HEK293 (cell line): Measurements from ENCODE around the gene B4GALNT4.

Experiments used
- CTCF ChIA-PET: fragments of 350-600 bp; formaldehyde crosslinking; extraction: SDS; loops from one replicate; lab custom pipeline; 2021; ENCODE audit warnings: antibody characterized with exemption; lab: Yijun Ruan, JAX
- POLR2A ChIA-PET: fragments of 300-600 bp; formaldehyde crosslinking; extraction: SDS; loops from one replicate; lab custom pipeline; 2020; ENCODE audit warnings: antibody characterized with exemption, inconsistent platforms; lab: Yijun Ruan, JAX
- H3K27ac ChIP-seq: fragments of 200-500 bp; sonication (Bioruptor generic); 2 replicates; pipeline ENCODE4 v1.5.1; 2014; ENCODE audit warnings: low read depth, low read length, control low read depth, inconsistent platforms; ENCODE audit errors: extremely low read depth
- H3K36me3 ChIP-seq, 2 experiments: fragments of 200-500 bp in 1 of 2; sonication (Bioruptor generic) in 1 of 2; 1 replicate in 1 of 2; 2 replicates in 1 of 2; pipeline ENCODE4 v1.5.1; 2014 to 2017; ENCODE audit warnings: inconsistent platforms in 2 of 2, low read length in 2 of 2; ENCODE audit not compliant: control insufficient read depth in 2 of 2, insufficient read depth in 1 of 2
- H3K4me1 ChIP-seq: fragments of 200-500 bp; sonication (Bioruptor generic); 2 replicates; pipeline ENCODE4 v1.5.1; 2014; ENCODE audit warnings: mild to moderate bottlenecking, low read length, inconsistent platforms; ENCODE audit not compliant: control insufficient read depth, insufficient read depth
- H3K4me3 ChIP-seq: 2 replicates; pipeline ENCODE4 v1.5.1; 2011; ENCODE audit warnings: low read depth, mild to moderate bottlenecking, control low read depth, low read length, moderate library complexity
- H3K9me3 ChIP-seq: fragments of 200-500 bp; sonication (Bioruptor generic); 2 replicates; pipeline ENCODE4 v1.5.1; 2014; ENCODE audit warnings: low read depth, low read length, inconsistent platforms; ENCODE audit not compliant: control insufficient read depth, insufficient read depth
- PRDM10 ChIP-seq: fragments of 450-650 bp; formaldehyde crosslinking; IDR thresholded peaks from 2 replicates; pipeline ENCODE4 v1.5.1; 2016; ENCODE audit warnings: missing biosample characterization, missing genetic modification characterization
- SCRT2 ChIP-seq: fragments of 450-650 bp; formaldehyde crosslinking; IDR thresholded peaks from 2 replicates; pipeline ENCODE4 v1.5.1; 2016; ENCODE audit warnings: missing biosample characterization, missing genetic modification characterization
- TRIM28 ChIP-seq: IDR thresholded peaks from 2 replicates; pipeline ENCODE4 v1.6.1; 2011; ENCODE audit warnings: low read length, control low read depth, borderline replicate concordance
- ZIC2 ChIP-seq: fragments of 450-650 bp; formaldehyde crosslinking; IDR thresholded peaks from 2 replicates; pipeline ENCODE4 v1.5.1; 2016; ENCODE audit warnings: missing biosample characterization, missing genetic modification characterization
- ZNF10 ChIP-seq: fragments of 450-650 bp; formaldehyde crosslinking; IDR thresholded peaks from 2 replicates; pipeline ENCODE4 v1.5.1; 2017; ENCODE audit warnings: missing biosample characterization, missing genetic modification characterization
- ZNF248 ChIP-seq: fragments of 450-650 bp; formaldehyde crosslinking; IDR thresholded peaks from 2 replicates; pipeline ENCODE4 v1.5.1; 2017; ENCODE audit warnings: missing biosample characterization, missing genetic modification characterization
- ZNF280D ChIP-seq: fragments of 450-650 bp; formaldehyde crosslinking; IDR thresholded peaks from 2 replicates; pipeline ENCODE4 v1.5.1; 2016; ENCODE audit warnings: missing biosample characterization, missing genetic modification characterization
- ZNF423 ChIP-seq: fragments of 450-650 bp; formaldehyde crosslinking; IDR thresholded peaks from 2 replicates; pipeline ENCODE4 v1.5.1; 2016; ENCODE audit warnings: missing biosample characterization, missing genetic modification characterization
- ZNF837 ChIP-seq: fragments of 450-650 bp; formaldehyde crosslinking; IDR thresholded peaks from 2 replicates; pipeline ENCODE4 v1.5.1; 2016; ENCODE audit warnings: missing biosample characterization, missing genetic modification characterization

B4GALNT4 gene

GRCh38 chr11:334264-334994 is 34.9 kb upstream of the B4GALNT4 start:
- no peaks in the 10 kb centered on the region for H3K36me3 ChIP-seq
- no peak overlapping the region for H3K4me3 ChIP-seq
- no peaks in the 10 kb centered on the region for H3K9me3 ChIP-seq
- TF ChIP-seq PRDM10 (tag by site-specific recombination) (peak; percentile 39; the same call in 1 of the 2 replicates), ZNF248 (tag by site-specific recombination) (no peak), ZIC2 (tag by site-specific recombination) (peak; percentile 50; the same call in 1 of the 2 replicates), TRIM28 (0 out of 2 replicates have a peak, but pooled peaks have one; percentile 29), ZNF10 (0 out of 2 replicates have a peak, but pooled peaks have one; percentile 16)
- ChIA-PET CTCF (interaction anchor here (2.5 kb wide), 1 partner anchor 84 kb away, joined by 5 read pairs; no protein-coding TSS in a partner anchor), POLR2A (no interaction called here)
- no peak overlapping the region for H3K27ac ChIP-seq
- H3K4me1 ChIP-seq: no peaks in the 10 kb centered on the region

GRCh38 chr11:335779-336658 is 33.3 kb upstream of the B4GALNT4 start:
- Histone ChIP-seq H3K4me1 (no peaks in the 10 kb centered on the region), H3K4me3 (no peak overlapping the region), H3K9me3 (no peaks in the 10 kb centered on the region), H3K27ac (no peak overlapping the region), H3K36me3 (no peaks in the 10 kb centered on the region)
- ChIA-PET CTCF (interaction anchor here (0.5 kb wide), 1 partner anchor 112 kb away, joined by 4 read pairs; no protein-coding TSS in a partner anchor), POLR2A (no interaction called here)
- TF ChIP-seq ZNF280D (tag by site-specific recombination) (no peak), SCRT2 (tag by site-specific recombination) (peak; percentile 58; the same call in 1 of the 2 replicates), ZNF837 (tag by site-specific recombination) (no peak)

- TF ChIP-seq PRDM10 (tag by site-specific recombination): peak; percentile 65
- no peak for TF ChIP-seq ZNF423
- ChIA-PET CTCF (no interaction called here), POLR2A (no interaction called here)
- no peaks in the 10 kb centered on the region for H3K36me3 ChIP-seq
- no peaks in the 10 kb centered on the region for H3K9me3 ChIP-seq
- H3K4me1 ChIP-seq: no peaks in the 10 kb centered on the region
- H3K4me3 ChIP-seq: no peak overlapping the region
- no peak overlapping the region for H3K27ac ChIP-seq
Measured at GRCh38 chr11:336659-337198, 32.6 kb upstream of the B4GALNT4 start.
